Epidermal melanocyte (primary cell): ENCODE measurements around the gene IFT27.
"Not testable (repeated sequence)": the region's sequence is repeated elsewhere in the genome, so short reads cannot be mapped to it uniquely, and the experiment has no call there.

Experiments
- DNase-seq: peaks from one replicate; pipeline ENCODE4 v3.0.0; 2011; ENCODE audit warnings: low spot score; ENCODE audit not compliant: insufficient read length

Gene IFT27

DNA sequence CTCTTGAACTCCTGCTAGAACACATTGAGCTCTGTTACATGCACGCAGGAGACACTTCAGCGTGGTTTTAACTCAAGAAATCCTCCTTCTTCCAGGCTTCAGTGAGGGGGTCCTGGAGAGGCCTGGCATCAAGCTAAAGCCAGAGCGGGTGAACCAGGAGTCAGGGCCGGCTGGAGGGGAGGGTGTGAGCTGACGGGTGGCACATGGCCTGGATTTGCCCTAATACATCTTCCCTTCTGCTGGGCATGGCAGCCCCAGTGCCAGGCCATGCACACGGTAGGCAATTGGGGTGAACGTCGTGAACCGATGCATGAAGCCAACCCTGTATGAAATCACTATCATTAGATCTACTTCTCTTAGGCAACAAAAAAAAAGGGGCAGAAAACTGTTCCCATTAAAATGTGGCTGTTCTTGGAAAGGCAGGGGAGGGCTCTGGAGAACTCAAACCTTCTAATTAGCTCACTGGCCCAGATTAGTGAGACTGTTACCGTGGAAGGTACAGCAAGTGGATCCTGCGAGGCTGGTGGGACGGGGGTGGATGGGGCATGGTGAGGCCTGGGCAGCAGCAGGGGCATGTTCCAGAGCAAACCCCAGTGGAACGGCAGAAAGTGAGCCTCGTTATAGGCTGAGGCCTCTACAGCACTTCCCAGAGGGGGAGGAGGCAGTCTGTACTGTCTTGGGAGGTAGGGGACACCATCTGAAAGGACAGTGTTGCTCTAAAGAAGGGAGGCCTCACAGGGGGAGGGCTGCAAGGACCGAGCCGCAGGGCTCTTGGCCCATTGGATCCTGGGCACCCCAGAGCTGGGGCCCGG, 10.6 kb downstream of the IFT27 start:
- no peak for DNase-seq

DNA sequence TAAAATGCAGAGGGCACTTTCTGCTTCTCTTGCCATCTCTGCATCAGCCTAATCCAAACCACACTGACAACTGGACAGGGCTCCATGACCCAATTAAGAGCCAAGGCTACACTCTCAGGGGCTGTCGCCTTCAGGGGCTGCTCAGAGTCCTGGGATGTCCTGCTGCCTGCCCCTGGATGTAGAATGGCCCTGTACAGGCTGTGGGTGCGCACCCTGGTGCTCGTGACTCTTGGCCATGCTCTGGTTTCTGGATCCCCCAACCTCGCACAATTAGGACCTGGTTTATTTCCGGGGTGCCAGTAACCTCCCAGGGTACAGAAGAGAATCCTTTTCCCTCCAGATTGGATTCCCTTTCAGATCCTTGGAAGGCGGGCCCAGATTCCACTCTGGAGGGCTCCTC, 11.3 kb downstream of the IFT27 start:
- no peak for DNase-seq

DNA sequence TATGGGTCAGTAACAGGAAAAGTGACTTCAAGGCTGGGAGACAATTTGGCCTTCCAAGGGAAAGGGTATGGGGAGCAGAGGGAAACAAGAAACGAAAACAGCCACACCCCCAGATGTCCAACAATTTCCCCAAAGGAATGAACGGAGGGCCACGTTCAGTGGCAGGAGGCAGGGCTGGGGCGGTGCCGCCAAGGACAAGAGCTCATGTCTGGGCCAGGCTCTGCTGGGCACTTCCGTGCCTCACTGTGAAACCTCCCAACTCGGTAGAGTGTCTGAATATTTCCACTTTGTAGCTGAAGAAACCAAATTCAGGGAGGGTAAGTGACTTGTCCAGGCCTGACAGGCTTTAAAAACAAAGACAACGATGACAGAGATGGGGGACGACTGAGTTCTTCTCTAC, 11.9 kb downstream of the IFT27 start:
- DNase-seq: no peak

DNA sequence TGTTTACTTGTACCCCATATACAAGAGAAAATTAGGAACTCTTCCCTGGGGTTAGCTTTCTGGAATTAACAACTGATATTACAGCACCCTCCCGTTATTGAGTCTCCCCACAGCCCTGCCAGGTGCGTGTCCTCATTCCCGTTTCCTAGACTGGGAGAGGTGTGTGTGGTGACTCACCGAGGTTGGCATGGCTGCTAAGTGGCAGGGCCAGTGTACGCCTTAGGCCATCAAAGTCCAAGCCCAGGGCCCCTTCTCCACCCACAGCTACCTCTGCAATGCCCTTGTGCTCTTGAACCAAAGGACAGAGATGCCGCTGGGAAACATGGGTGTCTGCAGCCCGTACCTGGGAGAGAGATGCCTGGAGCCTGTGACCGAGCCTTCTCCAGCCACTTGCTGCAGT, 12.3 kb downstream of the IFT27 start:
- no peak for DNase-seq

DNA sequence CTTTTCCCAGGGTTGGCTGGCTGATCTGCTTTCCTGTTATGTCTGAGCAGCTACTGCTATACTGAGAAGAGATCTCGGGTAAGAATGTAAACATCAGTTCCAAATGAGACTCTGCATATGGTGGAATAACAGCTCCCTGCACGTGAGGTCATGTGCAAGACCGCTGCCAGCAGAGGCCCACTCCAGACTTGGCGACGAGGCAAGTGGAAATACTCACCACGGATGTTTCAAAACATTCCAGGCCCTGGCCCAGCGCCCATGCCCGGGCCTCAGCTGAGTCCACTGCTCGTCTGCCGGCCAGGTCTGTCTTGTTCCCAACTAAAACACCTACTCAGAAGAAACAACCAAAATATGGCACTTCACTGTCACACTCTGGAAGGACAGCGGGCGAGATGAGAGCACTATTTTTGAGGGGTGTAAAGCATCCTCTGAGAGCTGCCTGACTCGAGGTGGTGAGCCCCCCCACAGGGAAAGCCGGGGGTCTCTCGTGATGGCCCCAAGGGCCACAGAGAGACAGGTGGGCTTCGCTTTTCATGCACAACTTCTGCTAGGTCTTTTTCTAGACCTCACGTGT, 13.1 kb downstream of the IFT27 start:
- peak; percentile 49 for DNase-seq

DNA sequence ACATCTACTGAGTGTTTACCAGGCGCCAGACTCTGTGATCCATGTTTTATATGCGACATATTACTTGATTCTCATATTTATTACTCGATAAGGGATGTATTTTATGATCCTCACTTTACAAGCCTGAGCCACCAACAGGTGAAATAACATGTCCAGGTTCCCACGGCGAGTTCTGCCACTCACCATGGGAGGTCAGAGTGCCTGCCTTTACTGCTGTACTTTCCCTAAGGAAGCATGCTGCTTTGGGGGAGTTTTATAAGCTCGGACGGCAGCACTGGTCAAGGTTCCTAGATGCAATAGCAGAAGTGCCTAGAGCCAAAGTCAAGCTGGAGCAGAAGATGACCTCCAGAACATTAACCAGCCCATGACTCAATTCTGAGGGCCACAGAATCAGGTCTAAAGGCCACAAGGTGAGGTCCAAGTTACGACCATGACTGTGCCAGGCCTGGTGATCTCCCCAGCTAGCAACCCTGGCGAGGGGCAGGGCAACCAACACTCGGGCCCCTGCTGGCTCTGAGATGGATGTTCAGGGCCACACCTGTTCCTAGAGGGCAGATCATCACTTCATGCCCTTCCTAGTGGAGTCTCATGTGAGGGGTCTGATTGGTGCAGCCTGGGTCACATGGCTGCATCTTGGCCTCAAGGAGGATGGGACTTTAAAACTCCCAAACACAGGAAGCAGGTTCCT, 14.2 kb downstream of the IFT27 start:
- DNase-seq: no peak

DNA sequence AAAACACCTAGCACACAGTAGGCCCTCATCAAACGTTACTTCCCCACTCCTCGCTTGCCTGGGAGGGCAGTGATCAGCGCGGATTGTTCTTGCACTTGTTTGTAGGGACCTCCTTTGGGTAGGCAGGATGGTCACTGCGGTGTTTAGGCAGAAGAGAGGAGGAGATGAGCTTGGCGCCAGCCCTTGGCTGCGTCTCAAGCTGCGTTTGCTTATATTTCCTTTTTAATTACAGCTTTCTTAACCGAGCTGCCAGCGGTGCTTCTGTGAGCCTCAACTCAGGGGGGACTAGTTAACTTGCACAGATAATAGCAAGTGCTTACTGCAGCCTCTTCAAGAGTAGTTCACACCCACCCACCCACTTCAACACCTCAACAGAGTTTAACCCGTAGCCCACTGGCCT, 15.1 kb downstream of the IFT27 start:
- DNase-seq: no peak

DNA sequence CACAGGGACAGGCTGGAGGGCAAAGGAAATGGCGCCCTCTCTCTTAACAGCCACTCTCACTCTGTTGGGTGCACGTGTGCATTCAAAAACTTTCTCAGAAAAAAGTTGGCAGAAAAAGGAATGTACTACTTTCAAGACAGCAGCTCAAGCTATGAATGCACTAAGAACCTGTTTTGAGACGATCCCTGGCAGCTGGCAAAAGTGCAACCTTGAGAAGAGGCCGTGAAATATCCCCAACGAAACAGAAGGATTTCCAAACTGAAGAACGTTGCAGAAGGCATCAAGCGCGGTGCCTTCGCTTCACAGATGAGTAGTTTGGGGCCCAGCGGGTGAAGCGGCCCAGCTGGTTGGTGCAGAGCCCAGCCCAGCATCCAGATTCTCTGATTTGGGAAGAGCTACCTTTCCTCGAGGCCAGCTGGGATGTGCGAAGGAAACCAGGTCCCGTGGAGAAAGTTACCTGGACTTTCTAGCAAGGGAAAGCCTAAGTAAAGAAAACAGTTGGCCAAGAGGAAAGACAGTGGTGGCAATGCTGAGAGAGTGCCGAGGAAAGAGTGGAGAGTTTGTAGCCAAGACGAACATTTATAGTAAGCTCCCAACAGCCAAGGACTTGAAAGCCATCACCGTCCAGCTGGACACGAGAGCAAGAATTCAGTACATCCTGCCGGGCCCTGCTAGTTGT, 16.3 kb downstream of the IFT27 start:
- no peak for DNase-seq

DNA sequence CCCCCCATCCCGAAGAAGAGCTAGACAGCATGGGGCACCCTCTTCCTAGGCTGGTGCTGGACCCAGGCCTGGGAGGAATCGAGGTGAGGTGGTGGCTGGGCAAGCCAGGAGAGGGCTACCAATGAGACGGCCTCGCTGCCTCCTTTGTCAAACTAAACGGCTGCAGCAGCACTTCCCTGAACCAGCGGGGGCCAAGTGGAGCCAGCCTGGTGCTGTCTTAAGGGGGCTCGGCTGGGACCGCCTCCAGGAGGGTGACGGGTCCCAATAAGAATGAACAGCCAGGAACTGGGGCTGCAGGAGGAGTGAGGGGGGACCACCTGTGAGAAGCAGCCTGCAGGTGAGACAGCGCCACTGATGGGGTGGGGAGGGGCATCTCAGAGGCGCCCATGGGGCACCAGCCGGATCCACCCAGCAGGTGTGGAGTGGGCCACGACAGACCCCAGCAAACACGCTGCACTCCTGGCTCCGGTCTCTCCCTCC, 17.1 kb downstream of the IFT27 start:
- no peak for DNase-seq

DNA sequence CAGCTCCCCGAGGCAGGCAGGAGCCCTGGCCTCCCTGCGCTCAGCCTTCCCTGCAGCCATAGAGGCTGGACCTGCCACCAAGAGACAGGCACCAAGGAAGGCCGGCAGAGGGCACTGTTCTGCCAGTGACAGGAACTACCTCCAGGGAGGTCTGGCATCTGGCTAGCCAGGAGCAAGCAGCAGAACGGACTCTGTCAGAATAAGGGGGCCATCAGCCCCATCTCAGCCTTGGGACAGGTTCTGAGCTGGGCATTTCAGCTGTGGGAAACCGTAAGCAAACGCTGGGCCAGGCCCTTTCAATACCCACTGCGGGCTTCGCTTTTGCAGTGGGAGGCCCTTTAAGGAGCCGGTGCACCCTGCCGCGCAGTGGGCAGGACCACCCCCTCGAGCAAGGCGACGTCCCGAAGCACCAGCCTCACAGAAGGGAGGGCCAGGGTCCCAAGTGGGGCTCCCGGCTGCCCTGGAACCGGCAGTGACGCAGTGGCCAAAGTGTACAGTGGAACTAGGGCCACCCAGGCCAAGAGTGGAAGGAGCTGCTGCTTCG, 18.2 kb downstream of the IFT27 start:
- no peak for DNase-seq

DNA sequence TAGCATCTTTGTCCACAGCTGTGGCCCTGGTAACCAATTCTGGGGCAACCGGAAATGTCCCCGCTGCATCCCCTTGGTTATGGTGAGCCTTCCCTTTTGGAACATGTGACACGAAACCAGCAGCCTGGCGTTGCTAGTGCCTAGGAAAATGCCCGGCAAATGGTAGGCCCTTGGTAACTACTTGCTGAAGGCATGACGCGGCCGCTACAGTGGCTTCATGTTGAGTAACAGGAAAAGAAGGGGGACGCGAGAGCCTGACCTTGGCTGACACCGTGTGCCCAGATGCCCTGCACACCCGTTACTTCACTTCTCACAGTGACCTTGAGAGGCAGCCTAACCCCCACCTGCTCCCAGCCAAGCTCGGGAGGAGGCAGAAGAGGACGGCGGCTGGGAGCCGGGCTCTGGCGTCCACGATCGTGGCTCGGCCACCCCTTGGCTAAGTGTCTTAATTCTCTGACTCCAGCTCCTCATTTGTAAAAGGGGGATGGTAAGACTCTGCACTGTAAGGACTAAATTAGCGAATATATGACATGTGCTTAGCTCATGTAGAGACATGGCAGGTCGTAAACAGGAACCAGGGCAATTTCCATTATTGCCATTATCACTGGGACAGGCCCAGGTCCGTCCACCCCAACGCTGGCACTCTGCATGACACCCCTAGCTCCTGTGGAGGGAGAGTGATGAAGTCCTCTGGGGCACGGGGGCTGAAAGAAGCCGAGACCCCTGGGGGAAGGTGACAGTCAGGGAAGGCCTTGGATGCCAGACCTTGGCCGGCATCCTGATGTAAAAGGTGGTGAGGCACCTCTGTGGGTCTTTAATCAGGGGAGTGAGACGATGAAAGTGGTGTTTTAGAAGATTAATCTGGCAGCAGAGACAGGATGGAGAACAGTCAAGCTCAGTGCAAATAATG, 18.9 kb downstream of the IFT27 start:
- DNase-seq: no peak

DNA sequence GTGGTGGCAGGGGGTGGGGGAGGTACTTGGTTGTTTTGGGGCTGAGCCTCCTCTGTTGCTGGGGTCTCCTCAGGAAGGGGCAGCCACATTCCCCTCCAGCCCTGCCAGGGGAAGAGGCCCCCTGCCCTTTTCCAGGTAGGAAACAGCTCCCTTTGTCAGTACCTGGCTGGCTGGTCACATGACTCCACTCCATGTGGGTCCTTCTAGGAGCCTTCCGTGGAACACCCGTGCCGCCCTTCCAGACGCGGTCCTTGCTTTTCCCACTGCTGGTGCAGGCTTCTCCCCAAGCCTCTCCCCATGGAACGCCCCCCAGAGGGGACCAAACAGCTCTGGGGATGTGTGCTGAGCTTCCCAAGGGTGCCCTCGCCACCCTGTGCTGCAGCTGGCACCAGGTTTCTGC, 19.9 kb downstream of the IFT27 start:
- no peak for DNase-seq

DNA sequence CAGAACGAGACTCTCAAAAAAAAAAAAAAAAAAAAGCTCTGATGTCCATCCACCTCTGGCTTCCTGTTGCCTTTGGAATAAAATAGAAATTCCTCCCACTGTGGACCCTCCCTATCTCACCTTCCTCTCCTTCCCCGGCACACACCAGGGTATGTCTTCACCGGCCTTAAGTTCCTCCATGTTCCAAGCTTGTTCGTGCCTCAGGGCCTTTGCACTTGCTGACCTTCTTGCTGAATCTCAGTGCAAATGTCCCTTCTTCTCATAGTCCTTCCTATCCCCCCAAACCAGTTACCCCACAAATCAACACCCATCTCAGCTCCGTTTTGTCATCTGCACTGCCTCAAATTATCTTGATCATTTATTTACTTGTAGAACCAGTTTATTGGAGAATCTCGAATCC, 20.6 kb downstream of the IFT27 start:
- no peak for DNase-seq

DNA sequence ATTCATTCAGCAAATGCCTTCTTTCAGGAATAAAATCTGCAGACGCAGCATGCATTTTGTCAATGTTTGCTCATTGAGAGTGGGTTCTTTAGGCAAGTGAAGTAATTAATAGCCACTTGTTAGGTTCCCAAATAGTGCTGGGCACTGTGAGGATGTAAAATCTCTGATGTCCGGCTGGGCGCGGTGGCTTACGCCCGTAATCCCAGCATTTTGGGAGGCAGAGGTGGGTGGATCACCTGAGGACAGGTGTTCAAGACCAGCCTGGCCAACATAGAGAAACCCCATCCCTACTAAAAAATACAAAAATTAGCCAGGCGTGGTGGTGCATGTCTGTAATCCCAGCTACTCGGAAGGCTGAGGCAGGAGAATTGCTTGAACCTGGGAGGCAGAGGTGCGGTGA, 21.0 kb downstream of the IFT27 start:
- not testable (repeated sequence) for DNase-seq

DNA sequence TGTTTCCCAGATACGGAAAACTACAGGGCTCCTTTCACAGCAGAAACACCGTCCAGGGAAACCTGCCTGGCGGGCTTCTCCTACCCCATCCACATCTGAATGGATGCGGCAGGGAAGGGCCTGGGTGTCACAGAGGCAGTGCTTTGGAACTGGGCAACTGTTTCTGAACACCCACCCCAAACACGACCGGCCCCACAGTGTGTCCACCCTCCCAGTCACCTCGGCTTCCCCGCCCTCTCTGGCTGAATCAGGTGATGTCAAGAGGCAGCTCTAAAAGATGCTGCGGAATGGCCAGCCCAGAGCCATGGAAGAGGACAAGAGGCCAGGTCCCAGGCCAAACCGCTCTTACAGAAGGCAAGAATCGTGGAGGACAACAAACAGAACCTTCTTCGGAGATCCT, 22.0 kb downstream of the IFT27 start:
- DNase-seq: no peak

DNA sequence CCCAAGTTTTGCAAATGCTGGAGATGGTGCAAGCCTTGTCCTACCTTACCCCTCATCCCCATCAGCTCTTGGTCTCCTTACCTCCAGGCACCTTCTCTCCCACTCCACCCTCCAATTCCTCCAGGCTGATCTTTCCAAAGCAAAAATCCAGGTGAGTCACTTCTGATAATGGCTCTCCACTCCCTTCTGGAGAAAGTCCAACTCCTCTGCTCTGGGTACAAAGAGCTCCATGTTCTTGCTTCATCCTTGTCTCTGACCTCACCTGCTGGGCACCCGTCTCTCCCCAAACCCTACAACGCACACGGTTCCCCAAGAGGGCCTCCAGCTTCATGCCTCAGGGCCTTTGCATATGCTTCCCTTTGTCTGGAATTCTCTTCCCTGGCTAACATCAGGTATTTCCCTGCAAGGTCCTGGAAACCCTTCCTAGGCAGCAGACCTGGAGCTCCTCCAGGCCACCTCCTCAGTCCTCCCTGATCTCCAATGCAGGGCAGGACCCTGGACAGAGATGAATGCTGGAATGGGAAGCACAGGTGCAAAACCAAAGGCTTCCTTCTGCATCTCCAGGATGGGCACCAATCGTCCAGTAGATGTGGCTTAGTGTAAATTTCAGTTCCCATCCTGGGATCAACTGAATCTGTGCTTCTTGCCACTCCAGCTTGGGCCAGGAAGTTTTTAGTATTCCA, 22.7 kb downstream of the IFT27 start:
- DNase-seq: no peak

DNA sequence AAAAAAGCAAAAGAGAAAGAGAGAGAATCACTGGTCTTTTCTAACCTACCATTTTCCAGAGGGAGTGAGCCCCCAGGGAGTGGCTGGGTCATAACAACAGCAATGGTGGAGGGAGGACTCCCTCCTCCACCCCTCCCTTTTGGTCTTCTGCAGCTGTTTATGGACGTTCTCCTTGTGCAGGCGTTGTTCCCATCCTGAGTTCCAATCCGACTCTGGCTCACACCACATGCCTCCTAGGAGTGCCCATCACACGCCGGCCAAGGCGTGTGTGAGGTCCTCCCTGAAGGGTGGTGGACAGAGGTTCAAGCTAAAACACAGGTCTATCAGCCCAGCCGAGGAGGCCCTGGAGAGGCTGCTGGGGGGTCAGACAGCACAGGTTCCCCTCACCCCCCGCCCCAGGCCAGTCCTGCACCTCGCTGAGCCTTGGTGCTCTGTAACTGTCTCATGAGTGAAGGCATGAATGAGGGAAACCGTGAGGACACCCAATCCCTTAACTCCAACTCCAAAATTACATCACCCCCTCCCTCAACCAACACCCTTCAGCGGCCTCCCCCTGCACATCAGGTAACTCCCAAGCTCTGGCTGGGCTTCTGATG, 29.4 kb downstream of the IFT27 start:
- DNase-seq: no peak

DNA sequence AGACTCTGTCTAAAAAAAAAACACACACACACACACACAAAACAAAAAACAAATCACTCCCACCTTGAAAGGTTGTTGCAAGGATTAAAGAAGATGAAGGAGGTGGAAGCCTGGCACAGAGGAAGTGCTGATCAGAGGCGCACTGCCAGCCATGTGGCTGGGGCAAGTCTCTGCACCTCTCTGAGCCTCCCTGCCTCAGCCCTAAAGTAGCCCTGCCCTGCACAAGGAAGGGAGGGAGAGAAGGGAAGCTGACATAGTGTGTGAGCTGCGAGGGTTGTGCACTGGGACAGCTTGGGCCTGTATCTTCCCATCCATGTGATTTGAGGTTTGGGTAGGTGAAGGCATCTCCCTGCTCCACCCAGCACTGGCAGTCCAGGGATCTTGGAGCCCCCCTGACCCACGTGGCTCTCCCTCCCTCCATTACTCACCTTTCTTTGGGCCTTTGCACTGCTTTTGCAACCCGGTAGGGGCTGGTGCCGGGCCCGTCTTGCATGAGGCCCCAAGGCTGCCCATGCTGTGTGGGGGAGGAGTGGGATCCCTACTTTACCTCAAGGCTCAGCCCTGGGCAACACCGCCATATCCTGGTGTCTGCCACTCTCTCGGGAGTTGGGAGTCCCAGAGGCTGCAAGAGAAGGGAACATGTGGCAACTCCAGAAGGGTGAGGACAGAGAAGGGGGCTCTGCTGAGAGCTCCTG, 30.5 kb downstream of the IFT27 start:
- DNase-seq: no peak

DNA sequence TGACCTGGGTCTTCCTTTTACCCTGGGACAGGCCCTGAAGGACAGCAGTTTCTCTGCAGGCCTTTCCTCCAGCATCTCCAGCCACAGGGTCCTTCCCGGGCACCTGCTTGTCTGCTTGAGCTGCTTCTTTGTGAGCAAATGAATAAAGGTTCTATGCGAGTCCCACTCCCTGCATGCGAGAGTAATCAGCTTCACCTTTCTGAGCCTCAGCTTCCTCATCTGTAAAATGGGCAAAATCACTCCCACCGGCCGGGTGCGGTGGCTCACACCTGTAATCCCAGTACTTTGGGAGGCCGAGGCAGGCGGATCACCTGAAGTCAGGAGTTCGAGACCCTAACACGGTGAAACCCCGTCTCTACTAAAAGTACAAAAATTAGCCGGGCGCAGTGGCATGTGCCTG, 31.1 kb downstream of the IFT27 start:
- DNase-seq: no peak
